RKO (cell line): ENCODE data around the gene CDKN3.
A peak's percentile ranks its signal among the peaks of the same experiment; 100 is the strongest.
"Not testable (repeated sequence)": the region's sequence is repeated elsewhere in the genome, so short reads cannot be mapped to it uniquely, and the experiment has no call there.

Experiments used
- DNase-seq: peaks from one replicate; pipeline ENCODE4 v3.0.0-alpha.2; 2016; ENCODE audit warnings: low spot score

The CDKN3 gene

DNA sequence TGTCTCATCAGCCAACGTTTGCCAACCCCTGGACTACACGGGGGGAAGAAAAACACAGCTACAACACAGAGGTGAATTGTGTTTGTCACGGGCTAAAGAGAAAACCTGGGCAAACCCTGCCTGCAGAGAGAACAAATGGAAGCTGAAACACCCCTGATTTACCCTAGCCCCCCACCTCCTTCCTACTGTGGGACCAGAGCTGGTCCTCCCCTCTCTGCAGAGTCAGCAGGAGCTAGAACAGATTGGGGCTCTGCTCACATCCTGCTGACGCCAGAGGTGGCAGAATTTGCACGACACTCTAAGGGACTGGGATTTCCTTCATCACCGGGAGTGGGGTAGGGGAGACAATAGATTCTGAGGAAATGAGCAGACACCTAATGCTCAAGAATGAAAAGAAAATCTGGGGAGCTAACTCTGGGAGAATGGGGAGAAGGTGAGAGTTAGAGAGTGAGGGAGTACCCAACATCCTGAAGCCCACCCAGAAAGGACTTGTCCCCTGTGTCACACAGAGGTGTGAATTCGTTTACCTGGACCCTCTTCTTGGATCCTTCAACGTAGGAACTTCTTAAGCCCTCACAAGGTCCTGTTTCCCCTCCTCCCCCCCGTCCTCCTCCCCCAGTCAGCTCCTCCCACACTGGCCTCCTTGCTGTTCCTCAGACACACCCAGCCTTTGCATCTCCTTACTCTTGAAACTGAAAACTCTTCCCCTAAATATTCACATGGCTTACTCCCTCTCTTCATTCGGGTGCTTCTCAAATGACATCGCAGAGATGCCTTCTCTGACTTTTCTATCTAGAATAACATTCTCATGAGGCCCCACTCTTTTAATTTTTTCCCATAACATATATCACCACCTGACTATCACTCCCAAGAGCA, 26.2 kb upstream of the CDKN3 start:
- no peak for DNase-seq

- no peak for DNase-seq
Measured at GRCh38 chr14:54374117-54374884, 22.5 kb upstream of the CDKN3 start.

GRCh38 chr14:54377501-54377900, 19.3 kb upstream of the CDKN3 start:
- no peak for DNase-seq

- DNase-seq: not testable (repeated sequence)
Measured at GRCh38 chr14:54378893-54379292, 17.9 kb upstream of the CDKN3 start.

GRCh38 chr14:54380558-54380957, 16.2 kb upstream of the CDKN3 start:
- DNase-seq: not testable (repeated sequence)

DNA sequence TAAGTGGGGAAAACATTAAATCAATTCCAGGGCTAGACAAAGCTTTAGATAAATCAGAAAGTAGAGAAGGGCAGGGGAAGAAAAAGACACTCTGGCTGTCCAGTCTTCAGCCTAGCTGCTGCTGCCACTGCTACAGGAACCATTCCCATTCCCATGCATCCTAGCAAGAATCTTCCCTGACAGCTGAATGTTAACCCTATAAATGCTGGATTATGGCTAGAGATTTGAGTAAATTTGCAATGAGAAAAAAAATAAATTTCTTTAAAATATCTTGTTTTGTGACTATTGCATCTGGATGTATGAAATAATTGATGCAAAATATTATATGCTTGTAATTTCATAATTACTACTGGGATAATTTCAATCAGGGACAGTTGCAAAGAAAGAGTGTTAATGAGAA, 15.0 kb upstream of the CDKN3 start:
- no peak for DNase-seq

DNA sequence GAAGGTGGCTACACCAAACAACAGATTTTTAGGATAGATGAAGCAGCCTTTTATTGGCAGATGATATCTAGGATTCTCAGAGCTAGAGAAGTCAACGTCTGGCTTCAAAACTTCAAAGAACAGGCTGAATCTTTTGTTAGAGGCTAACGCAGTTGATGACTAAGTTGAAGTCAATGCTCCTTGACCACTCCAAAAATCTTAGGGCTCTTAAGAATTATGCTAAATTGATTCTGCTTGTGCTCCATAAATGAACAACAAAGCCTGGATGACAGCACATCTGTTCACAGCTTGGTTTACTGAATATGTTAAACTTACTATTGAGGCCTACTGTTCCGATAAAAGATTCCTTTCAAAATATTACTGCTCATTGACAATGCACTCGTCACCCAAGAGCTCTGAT, 13.0 kb upstream of the CDKN3 start:
- DNase-seq: no peak

GRCh38 chr14:54385556-54385955, 11.3 kb upstream of the CDKN3 start:
- DNase-seq: no peak

DNA sequence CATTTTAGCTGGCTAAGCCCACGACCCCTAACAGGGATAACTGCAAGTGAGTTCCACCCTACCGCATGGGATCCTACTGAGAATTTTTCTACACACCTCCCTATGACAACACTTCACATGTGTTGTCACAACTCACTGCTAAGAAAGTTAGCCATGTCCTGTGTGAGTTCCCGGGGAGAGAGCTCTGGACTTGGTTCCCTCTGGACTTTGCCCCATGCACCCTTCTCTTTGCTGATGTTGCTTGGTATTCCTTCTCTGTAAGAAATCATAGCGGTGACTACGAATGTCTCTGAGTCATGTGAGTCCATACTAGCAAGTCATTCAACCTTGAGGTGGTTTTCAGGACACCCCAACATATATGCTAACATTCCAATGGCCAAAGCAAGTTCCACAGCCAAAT, 9.5 kb upstream of the CDKN3 start:
- DNase-seq: peak; percentile 66

GRCh38 chr14:54392131-54392859, 4.5 kb upstream of the CDKN3 start:
- DNase-seq: no peak

DNA sequence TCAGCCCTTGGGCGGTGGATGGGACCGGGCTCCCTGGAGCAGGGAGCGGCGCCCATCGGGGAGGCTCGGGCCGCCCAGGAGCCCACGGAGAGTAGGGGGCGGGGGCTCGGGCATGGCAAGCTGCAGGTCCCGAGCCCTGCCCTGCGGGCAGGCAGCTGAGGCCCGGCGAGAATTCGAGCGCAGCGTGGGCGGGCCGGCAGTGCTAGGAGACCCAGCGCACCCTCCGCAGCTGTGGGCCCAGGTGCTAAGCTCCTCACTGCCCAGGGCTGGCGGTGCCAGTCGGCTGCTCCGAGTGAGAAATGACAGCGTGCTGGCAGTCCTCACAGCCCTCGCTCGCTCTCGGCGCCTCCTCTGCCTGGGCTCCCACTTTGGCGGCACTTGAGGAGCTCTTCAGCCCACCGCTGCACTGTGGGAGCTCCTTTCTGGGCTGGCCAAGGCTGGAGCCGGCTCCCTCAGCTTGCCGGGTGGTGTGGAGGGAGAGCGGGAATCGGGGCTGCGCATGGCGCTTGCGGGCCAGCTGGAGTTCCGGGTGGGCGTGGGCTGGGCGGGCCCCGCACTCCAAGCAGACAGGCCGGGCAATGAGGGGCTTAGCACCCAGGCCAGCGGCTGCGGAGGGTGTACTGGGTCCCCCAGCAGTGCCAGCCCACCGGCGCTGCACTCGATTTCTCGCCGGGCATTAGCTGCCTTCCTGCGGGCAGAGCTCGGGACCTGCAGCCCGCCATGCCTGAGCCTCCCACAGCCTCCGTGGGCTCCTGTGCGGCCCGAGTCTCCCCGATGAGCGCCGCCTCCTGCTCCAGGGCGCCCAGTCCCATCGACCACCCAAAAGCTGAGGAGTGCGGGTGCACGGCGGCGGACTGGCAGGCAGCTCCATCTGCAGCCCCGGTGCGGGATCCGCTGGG, 3.6 kb upstream of the CDKN3 start:
- not testable (repeated sequence) for DNase-seq

DNA sequence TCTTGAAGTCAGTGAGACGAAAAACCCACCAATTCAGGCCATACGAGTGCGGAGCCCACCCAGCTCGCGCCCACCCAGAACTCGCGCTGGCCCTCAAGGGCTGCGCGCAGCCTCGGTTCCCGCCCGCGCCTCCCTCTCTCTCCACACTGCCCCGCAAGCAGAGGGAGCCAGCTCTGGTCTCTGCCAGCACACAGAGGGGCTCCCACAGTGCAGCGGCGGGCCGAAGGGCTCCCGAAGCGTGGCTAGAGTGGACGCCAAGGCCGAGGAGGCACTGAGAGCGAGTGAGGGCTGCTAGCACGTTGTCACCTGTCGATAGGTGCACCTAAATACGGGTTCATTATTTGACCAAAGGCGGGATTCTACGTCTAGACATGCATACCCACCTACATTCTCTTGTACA, 2.2 kb upstream of the CDKN3 start:
- DNase-seq: no peak

- no peak for DNase-seq
Measured at GRCh38 chr14:54395284-54395683, 1.5 kb upstream of the CDKN3 start.

GRCh38 chr14:54395716-54396115, 1.1 kb upstream of the CDKN3 start:
- DNase-seq: no peak

GRCh38 chr14:54396183-54396492, 669 bp upstream of the CDKN3 start:
- no peak for DNase-seq

GRCh38 chr14:54399560-54399959, 2.8 kb downstream of the CDKN3 start:
- no peak for DNase-seq

GRCh38 chr14:54403401-54404005, 6.7 kb downstream of the CDKN3 start:
- not testable (repeated sequence) for DNase-seq

GRCh38 chr14:54410215-54410614, 13.4 kb downstream of the CDKN3 start:
- no peak for DNase-seq

GRCh38 chr14:54411371-54411770, 14.6 kb downstream of the CDKN3 start:
- no peak for DNase-seq

DNA sequence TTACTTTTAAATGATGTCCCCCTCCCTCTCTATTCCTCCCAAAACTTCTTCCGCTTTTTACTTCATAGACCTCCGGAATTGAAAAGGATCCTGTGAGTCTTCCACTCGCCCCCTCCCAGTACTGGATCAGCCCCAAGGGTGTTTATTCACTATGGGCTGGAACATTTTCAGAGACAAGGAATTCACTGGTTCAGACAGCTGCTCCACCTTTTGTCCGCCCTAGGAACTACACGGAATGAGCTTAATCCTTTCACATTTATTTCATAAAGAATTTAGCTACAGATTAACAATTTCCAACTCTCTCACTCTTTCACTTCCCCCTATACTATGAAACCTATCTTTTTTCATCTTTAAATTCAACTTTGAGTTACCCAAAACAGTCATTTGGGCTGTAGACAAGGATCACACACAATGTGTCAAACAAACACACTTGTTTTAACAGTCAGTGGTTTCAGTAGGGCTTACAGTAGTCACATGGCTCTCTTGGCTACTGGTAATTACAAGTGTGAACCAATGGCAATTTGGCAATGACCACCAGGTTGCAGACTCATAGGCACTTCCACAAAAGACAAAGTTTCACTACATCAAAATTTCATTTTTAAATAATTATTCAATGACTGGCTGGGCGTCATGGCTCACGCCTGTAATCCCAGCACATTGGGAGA, 23.8 kb downstream of the CDKN3 start:
- peak; percentile 66 for DNase-seq

DNA sequence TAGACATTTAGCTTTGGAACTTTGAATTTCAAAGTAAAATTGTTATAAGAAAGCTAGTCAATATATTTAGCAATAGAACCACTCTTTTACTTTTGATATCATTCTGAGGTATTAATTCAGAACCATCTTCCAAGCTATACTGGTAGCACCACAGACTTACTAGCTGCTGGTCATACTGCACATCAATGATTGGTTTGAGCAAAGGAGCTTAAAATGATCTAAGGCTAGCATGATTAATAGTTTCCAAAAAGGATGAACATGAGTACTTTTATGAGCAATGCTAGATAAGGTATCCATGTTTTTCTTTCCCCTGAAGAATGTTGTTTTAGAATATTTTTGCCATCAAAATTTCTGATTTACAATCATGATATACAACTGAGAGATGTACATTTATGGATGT, 27.2 kb downstream of the CDKN3 start:
- peak; percentile 29 for DNase-seq
